ENCODE measurements around the gene AMDHD2.

Gene AMDHD2

GRCh38 chr16:2493605-2494004, 26.6 kb upstream of the AMDHD2 start:
- no peaks in the 10 kb centered on the region for H3K4me1 ChIP-seq (ENCODE audit: control insufficient read depth, low read length)
- peaks cover 28% of the 10 kb centered on the region for H3K36me3 ChIP-seq (ENCODE audit: control insufficient read depth, low read length)
- H4K20me1 ChIP-seq (ENCODE audit: control insufficient read depth, insufficient read depth, low read depth, low read length), result no peaks in the 10 kb centered on the region
- H3K9me2 ChIP-seq (replicated peaks; ENCODE audit: control insufficient read depth, low read length), result no peaks in the 10 kb centered on the region
- H3K4me3 ChIP-seq (ENCODE audit: low read length), result no peak overlapping the region
- TF ChIP-seq EZH2phosphoT487 (IDR thresholded peaks at IDR 0.05; ENCODE audit: borderline replicate concordance, low read length) (no peak), CTCF (IDR thresholded peaks at IDR 0.05; ENCODE audit: low read depth, low read length, poor library complexity, severe bottlenecking) (no peak)
- no peaks in the 10 kb centered on the region for H3K9me3 ChIP-seq (ENCODE audit: control insufficient read depth, insufficient read depth, low read length)
- H3K79me2 ChIP-seq (ENCODE audit: control insufficient read depth, low read length), result peaks cover 19% of the 10 kb centered on the region
- H3K27ac ChIP-seq (ENCODE audit: low read depth, low read length), result no peak overlapping the region
- no peaks in the 10 kb centered on the region for H3K27me3 ChIP-seq (ENCODE audit: control insufficient read depth, low read length)
- H3F3A ChIP-seq (ENCODE audit: control insufficient read depth, insufficient read depth), result no peaks in the 10 kb centered on the region
- H3K4me2 ChIP-seq (ENCODE audit: low read length), result no peak overlapping the region

DNA sequence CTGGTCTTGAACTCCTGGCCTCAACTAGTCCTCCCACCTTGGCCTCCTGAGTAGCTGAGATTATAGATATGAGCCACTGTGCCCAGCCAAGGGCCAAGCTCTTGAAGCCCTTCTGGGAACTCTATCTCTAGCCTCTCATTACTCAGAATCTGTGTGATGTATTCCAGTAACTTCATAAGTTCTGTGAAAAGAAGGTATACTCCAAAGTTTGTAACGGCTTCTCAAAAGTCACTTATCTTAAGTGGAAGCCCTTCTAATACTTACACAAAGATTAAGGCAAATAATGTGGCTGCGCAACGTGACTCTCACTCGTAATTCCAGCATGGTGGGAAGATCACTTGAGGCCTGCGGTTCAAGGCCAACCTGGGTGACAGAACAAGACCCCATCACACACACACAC, 25.6 kb upstream of the AMDHD2 start:
- Histone ChIP-seq H3K4me2 (ENCODE audit: low read length) (no peak overlapping the region), H3K4me1 (ENCODE audit: control insufficient read depth, low read length) (no peaks in the 10 kb centered on the region), H3K9me2 (replicated peaks; ENCODE audit: control insufficient read depth, low read length) (no peaks in the 10 kb centered on the region), H3K27ac (ENCODE audit: low read depth, low read length) (no peak overlapping the region), H3K27me3 (ENCODE audit: control insufficient read depth, low read length) (no peaks in the 10 kb centered on the region), H3F3A (ENCODE audit: control insufficient read depth, insufficient read depth) (no peaks in the 10 kb centered on the region), H4K20me1 (ENCODE audit: control insufficient read depth, insufficient read depth, low read depth, low read length) (no peaks in the 10 kb centered on the region), H3K4me3 (ENCODE audit: low read length) (no peak overlapping the region), H3K79me2 (ENCODE audit: control insufficient read depth, low read length) (peaks cover 19% of the 10 kb centered on the region), H3K9me3 (ENCODE audit: control insufficient read depth, insufficient read depth, low read length) (no peaks in the 10 kb centered on the region), H3K36me3 (ENCODE audit: control insufficient read depth, low read length) (peaks cover 32% of the 10 kb centered on the region)
- TF ChIP-seq CTCF (IDR thresholded peaks at IDR 0.05; ENCODE audit: low read depth, low read length, poor library complexity, severe bottlenecking) (no peak), EZH2phosphoT487 (IDR thresholded peaks at IDR 0.05; ENCODE audit: borderline replicate concordance, low read length) (no peak)

- Histone ChIP-seq H3K36me3 (ENCODE audit: control insufficient read depth, low read length) (peaks cover 32% of the 10 kb centered on the region), H3K4me2 (ENCODE audit: low read length) (no peak overlapping the region), H3F3A (ENCODE audit: control insufficient read depth, insufficient read depth) (no peaks in the 10 kb centered on the region), H3K9me3 (ENCODE audit: control insufficient read depth, insufficient read depth, low read length) (no peaks in the 10 kb centered on the region), H3K4me3 (ENCODE audit: low read length) (no peak overlapping the region), H3K27ac (ENCODE audit: low read depth, low read length) (no peak overlapping the region), H3K9me2 (replicated peaks; ENCODE audit: control insufficient read depth, low read length) (no peaks in the 10 kb centered on the region), H4K20me1 (ENCODE audit: control insufficient read depth, insufficient read depth, low read depth, low read length) (no peaks in the 10 kb centered on the region), H3K79me2 (ENCODE audit: control insufficient read depth, low read length) (peaks cover 17% of the 10 kb centered on the region), H3K27me3 (ENCODE audit: control insufficient read depth, low read length) (no peaks in the 10 kb centered on the region), H3K4me1 (ENCODE audit: control insufficient read depth, low read length) (no peaks in the 10 kb centered on the region)
- no peak for TF ChIP-seq CTCF (IDR thresholded peaks at IDR 0.05; ENCODE audit: low read depth, low read length, poor library complexity, severe bottlenecking)
- TF ChIP-seq EZH2phosphoT487 (IDR thresholded peaks at IDR 0.05; ENCODE audit: borderline replicate concordance, low read length), result no peak
Measured at GRCh38 chr16:2495041-2495440, 25.1 kb upstream of the AMDHD2 start.

Measured in DOHH2 (cell line).